HepG2 (cell line): ENCODE measurements around the gene RIPK3. TPM values are rescaled to one million over a fixed set of nuclear protein-coding genes. Genes with fewer than 3 reads are reported as not detected.
A peak's percentile ranks its signal among the peaks of the same experiment; 100 is the strongest.

Source experiments
- AKAP8 ChIP-seq: sonication (generic); formaldehyde crosslinking; IDR thresholded peaks from 2 replicates; pipeline ENCODE4 v1.5.1; 2020; ENCODE audit warnings: mild to moderate bottlenecking, missing genetic modification reagents
- CHD4 ChIP-seq: fragments of 200-600 bp; sonication (generic); IDR thresholded peaks from 2 replicates; pipeline ENCODE4 v1.7.0; 2017; ENCODE audit warnings: mild to moderate bottlenecking, low read length, borderline replicate concordance
- E2F2 ChIP-seq: sonication (generic); formaldehyde crosslinking; IDR thresholded peaks from 2 replicates; pipeline ENCODE4 v1.4.0; 2020; ENCODE audit warnings: missing genetic modification reagents, borderline replicate concordance
- HNF4G ChIP-seq, 2 experiments: sonication (generic) in 1 of 2; formaldehyde crosslinking in 1 of 2; IDR thresholded peaks; 2 replicates each; pipeline versions ENCODE4 v1.4.0 to v1.6.1; 2011 to 2020; ENCODE audit warnings: borderline replicate concordance in 2 of 2, low read depth in 2 of 2, mild to moderate bottlenecking in 2 of 2, low read length in 1 of 2, missing genetic modification reagents in 1 of 2, moderate library complexity in 1 of 2
- PHF5A ChIP-seq: IDR thresholded peaks from one replicate; pipeline ENCODE4 v1.6.1; 2018; ENCODE audit warnings: low read depth, missing genetic modification reagents; ENCODE audit not compliant: unreplicated experiment
- PRDM15 ChIP-seq: sonication (generic); formaldehyde crosslinking; IDR thresholded peaks from 2 replicates; pipeline ENCODE4 v1.4.0; 2020; ENCODE audit warnings: missing genetic modification reagents
- RNF2 ChIP-seq: fragments of 450-650 bp; conservative IDR thresholded peaks from 2 replicates; pipeline ENCODE4 v1.6.1; 2016; ENCODE audit warnings: low read depth
- SRSF9 ChIP-seq: fragments of 200-400 bp; formaldehyde crosslinking; IDR thresholded peaks from 2 replicates; pipeline ENCODE4 v1.6.1; 2018; ENCODE audit warnings: borderline replicate concordance, mild to moderate bottlenecking, low read depth, low read length; ENCODE audit not compliant: insufficient read depth, poor library complexity, severe bottlenecking
- ZNF136 ChIP-seq: sonication (generic); formaldehyde crosslinking; IDR thresholded peaks from 2 replicates; pipeline ENCODE4 v1.8.1; 2022; ENCODE audit warnings: low read depth, mild to moderate bottlenecking, moderate library complexity, missing genetic modification reagents
- ZNF263 ChIP-seq: sonication (generic); formaldehyde crosslinking; IDR thresholded peaks from 2 replicates; pipeline ENCODE4 v1.4.0; 2020; ENCODE audit warnings: missing genetic modification reagents
- ZNF292 ChIP-seq: sonication (generic); formaldehyde crosslinking; IDR thresholded peaks from 2 replicates; pipeline ENCODE4 v1.8.1; 2022; ENCODE audit warnings: mild to moderate bottlenecking, low read depth, missing genetic modification reagents, borderline replicate concordance
- ZNF441 ChIP-seq: sonication (generic); formaldehyde crosslinking; IDR thresholded peaks from 2 replicates; pipeline ENCODE4 v1.7.0; 2021; ENCODE audit warnings: missing genetic modification reagents, borderline replicate concordance
- ZNF660 ChIP-seq: sonication (generic); formaldehyde crosslinking; IDR thresholded peaks from 2 replicates; pipeline ENCODE4 v1.5.1; 2020; ENCODE audit warnings: mild to moderate bottlenecking, low read depth, missing genetic modification reagents, borderline replicate concordance
- polyA plus RNA-seq, 8 experiments: library from polyadenylated mRNA; depleted of rRNA in 3 of 8; stranded (reverse) in 7 of 8; unstranded in 1 of 8; fragments of >200 nt; fragmentation: Illumina TruSeq in 4 of 8; extraction: Trizol in 4 of 8; gene quantifications; 2 replicates each; pipeline versions ENCODE4 v1.2.1 to v1.2.3, GENCODE V29; 2011 to 2016; ENCODE audit warnings: low read depth in 4 of 8, missing spikeins in 1 of 8, mixed read lengths in 1 of 8; ENCODE audit not compliant: insufficient read depth in 1 of 8
- total RNA-seq, 5 experiments: library from RNA; depleted of rRNA; stranded (reverse); fragments of >200 nt; fragmentation: Illumina TruSeq; extraction: Trizol; gene quantifications; 2 replicates each; pipeline ENCODE4 v1.2.3, GENCODE V29; 2016; ENCODE audit warnings: low read depth in 1 of 5
- TF ChIP-seq, protein P1 (sequence below): sonication (generic); formaldehyde crosslinking; IDR thresholded peaks from 2 replicates; pipeline ENCODE4 v1.8.0; 2022; ENCODE audit warnings: mild to moderate bottlenecking, missing genetic modification reagents, moderate library complexity
- TF ChIP-seq, protein P2 (sequence below): sonication (generic); formaldehyde crosslinking; IDR thresholded peaks from 2 replicates; pipeline ENCODE4 v1.4.0; 2020; ENCODE audit warnings: low read depth, missing genetic modification reagents
- TF ChIP-seq, protein P3 (sequence below): sonication (generic); formaldehyde crosslinking; IDR thresholded peaks from 2 replicates; pipeline ENCODE4 v1.8.1; 2023; ENCODE audit warnings: missing genetic modification reagents, inconsistent platforms, borderline replicate concordance

RIPK3 gene
- total and polyA plus RNA-seq, 2 of the 13 experiments (the other 11 are each of a cell fraction or from before 2014, with no cell fraction given), result not detected

DNA sequence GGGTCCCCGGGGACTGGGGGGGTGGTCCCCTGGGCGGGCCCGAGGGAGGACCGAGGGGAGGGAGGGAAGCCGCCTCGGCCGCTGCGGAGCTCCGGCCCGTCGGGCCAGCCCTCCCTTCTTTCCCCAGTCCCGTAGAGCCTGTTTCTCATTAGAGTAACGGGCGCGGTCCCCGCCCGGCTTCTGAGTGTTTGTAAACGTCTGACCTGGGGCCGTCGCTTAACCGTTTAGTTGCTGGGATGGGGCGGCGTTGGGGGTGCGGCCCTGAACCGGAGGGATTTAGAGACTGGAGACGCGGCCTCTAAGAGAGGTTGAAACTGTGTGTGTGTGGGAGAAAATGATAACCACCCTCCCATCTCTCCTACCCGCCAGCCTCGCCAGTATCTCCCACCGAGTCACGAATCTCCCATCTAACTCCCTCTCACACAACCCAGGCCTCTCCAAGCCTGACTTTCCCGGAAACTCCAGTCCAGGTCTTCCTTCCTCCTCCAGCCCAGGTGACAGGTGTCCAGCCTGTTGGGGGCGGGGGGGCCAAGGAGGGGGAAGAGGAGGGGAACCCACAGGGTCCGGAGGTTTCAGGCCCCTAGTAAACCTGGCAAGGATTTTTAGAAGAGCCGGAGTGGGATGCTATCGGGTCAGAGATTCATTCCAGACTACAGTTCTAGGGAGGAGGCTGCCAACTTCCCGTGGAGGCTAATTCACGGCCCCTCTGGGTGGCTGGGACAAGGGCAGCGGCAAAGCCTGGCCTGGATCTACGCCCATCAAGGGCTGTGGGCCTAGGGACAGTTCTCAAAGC is 27.1 kb upstream of the RIPK3 start (continued):
- peak; percentile 99 for TF ChIP-seq PRDM15
- TF ChIP-seq AKAP8 (CRISPR knock-in tag), result no peak; the same call in 1 of the 2 replicates
- TF ChIP-seq CHD4, result 0 out of 2 replicates have a peak, but pooled peaks have one; percentile 17
- peak; percentile 69 for TF ChIP-seq ZNF441 (CRISPR knock-in tag)
- peak; percentile 75 for TF ChIP-seq PHF5A (CRISPR knock-in tag)
- TF ChIP-seq E2F2 (CRISPR knock-in tag), result no peak; the same call in 1 of the 2 replicates
- TF ChIP-seq, protein P1, sequence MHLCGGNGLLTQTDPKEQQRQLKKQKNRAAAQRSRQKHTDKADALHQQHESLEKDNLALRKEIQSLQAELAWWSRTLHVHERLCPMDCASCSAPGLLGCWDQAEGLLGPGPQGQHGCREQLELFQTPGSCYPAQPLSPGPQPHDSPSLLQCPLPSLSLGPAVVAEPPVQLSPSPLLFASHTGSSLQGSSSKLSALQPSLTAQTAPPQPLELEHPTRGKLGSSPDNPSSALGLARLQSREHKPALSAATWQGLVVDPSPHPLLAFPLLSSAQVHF, result no peak
- 0 out of 2 replicates have a peak, but pooled peaks have one; percentile 13 for TF ChIP-seq ZNF292
- TF ChIP-seq, protein P2, sequence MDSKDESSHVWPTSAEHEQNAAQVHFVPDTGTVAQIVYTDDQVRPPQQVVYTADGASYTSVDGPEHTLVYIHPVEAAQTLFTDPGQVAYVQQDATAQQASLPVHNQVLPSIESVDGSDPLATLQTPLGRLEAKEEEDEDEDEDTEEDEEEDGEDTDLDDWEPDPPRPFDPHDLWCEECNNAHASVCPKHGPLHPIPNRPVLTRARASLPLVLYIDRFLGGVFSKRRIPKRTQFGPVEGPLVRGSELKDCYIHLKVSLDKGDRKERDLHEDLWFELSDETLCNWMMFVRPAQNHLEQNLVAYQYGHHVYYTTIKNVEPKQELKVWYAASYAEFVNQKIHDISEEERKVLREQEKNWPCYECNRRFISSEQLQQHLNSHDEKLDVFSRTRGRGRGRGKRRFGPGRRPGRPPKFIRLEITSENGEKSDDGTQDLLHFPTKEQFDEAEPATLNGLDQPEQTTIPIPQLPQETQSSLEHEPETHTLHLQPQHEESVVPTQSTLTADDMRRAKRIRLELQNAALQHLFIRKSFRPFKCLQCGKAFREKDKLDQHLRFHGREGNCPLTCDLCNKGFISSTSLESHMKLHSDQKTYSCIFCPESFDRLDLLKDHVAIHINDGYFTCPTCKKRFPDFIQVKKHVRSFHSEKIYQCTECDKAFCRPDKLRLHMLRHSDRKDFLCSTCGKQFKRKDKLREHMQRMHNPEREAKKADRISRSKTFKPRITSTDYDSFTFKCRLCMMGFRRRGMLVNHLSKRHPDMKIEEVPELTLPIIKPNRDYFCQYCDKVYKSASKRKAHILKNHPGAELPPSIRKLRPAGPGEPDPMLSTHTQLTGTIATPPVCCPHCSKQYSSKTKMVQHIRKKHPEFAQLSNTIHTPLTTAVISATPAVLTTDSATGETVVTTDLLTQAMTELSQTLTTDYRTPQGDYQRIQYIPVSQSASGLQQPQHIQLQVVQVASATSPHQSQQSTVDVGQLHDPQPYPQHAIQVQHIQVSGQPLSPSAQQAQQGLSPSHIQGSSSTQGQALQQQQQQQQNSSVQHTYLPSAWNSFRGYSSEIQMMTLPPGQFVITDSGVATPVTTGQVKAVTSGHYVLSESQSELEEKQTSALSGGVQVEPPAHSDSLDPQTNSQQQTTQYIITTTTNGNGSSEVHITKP (CRISPR knock-in tag), result no peak
- TF ChIP-seq ZNF263 (CRISPR knock-in tag), result peak; percentile 46
- TF ChIP-seq, protein P3, sequence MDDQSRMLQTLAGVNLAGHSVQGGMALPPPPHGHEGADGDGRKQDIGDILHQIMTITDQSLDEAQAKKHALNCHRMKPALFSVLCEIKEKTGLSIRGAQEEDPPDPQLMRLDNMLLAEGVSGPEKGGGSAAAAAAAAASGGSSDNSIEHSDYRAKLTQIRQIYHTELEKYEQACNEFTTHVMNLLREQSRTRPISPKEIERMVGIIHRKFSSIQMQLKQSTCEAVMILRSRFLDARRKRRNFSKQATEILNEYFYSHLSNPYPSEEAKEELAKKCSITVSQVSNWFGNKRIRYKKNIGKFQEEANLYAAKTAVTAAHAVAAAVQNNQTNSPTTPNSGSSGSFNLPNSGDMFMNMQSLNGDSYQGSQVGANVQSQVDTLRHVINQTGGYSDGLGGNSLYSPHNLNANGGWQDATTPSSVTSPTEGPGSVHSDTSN (CRISPR knock-in tag), result no peak
- TF ChIP-seq ZNF136 (CRISPR knock-in tag), result no peak
- no peak for TF ChIP-seq SRSF9
- TF ChIP-seq HNF4G (IDR thresholded peaks at IDR 0.05; ENCODE audit: borderline replicate concordance, low read depth, low read length), result 0 out of 2 replicates have a peak, but pooled peaks have one; percentile 29
- TF ChIP-seq HNF4G (CRISPR knock-in tag; IDR thresholded peaks at IDR 0.05; ENCODE audit: borderline replicate concordance, low read depth), result peak; percentile 60; the same call in 1 of the 2 replicates
- no peak for TF ChIP-seq ZNF660
- 0 out of 2 replicates have a peak, but pooled peaks have one; percentile 8 for TF ChIP-seq RNF2
